ENCODE measurements around the gene KRTAP19-8. TPM values are rescaled to one million over a fixed set of nuclear protein-coding genes. Genes with fewer than 3 reads are reported as not detected.

Gene KRTAP19-8
- total RNA-seq, 5 donors from 2014 or later (not counting 1 experiment from before 2014, with no cell fraction given): not detected

- H3K4me1 Mint-ChIP-seq: no peaks in the 10 kb centered on the region
- peaks cover under 1 to 27% of the 10 kb centered on the region in 2 donors for H3K27me3 Mint-ChIP-seq
- ATAC-seq (replicated peaks in 1 of 4): no peak
- H3K9me3 Mint-ChIP-seq: no peaks in the 10 kb centered on the region
- ChIA-PET CTCF (no interaction called here), POLR2A (no interaction called here)
- H3K4me3 ChIP-seq (ENCODE audit: control insufficient read depth in 1 of 2, extremely low read depth in 1 of 2, low read length in 1 of 2): no peak overlapping the region
- H3K36me3 ChIP-seq (ENCODE audit: control insufficient read depth in 2 of 2, extremely low read depth in 1 of 2, insufficient read depth in 1 of 2, low read length in 1 of 2): no peaks in the 10 kb centered on the region
- DNase-seq: no peak
- H3K27ac ChIP-seq (ENCODE audit: low read length): no peak overlapping the region
- WGBS (ENCODE audit: insufficient coverage): no CpG with 5 or more reads among the region's 1 CpG
- H3K27ac Mint-ChIP-seq: no peak overlapping the region
- no peak overlapping the region for H3K4me3 Mint-ChIP-seq
- peaks cover 0 to 5% of the 10 kb centered on the region in 2 experiments for H3K27me3 ChIP-seq (replicated peaks in 1 of 2; ENCODE audit: control insufficient read depth in 2 of 2, extremely low read depth in 1 of 2, insufficient read depth in 2 of 2, low read length in 1 of 2)
- H3K36me3 Mint-ChIP-seq: no peaks in the 10 kb centered on the region
- H3K4me1 ChIP-seq (ENCODE audit: control insufficient read depth in 1 of 2, extremely low read depth in 1 of 2, insufficient read depth in 2 of 2, low read length in 2 of 2): no peaks in the 10 kb centered on the region
- H3K9me3 ChIP-seq: no peaks in the 10 kb centered on the region
Measured at GRCh38 chr21:31042080-31042464, 3.8 kb upstream of the KRTAP19-8 start.

DNA sequence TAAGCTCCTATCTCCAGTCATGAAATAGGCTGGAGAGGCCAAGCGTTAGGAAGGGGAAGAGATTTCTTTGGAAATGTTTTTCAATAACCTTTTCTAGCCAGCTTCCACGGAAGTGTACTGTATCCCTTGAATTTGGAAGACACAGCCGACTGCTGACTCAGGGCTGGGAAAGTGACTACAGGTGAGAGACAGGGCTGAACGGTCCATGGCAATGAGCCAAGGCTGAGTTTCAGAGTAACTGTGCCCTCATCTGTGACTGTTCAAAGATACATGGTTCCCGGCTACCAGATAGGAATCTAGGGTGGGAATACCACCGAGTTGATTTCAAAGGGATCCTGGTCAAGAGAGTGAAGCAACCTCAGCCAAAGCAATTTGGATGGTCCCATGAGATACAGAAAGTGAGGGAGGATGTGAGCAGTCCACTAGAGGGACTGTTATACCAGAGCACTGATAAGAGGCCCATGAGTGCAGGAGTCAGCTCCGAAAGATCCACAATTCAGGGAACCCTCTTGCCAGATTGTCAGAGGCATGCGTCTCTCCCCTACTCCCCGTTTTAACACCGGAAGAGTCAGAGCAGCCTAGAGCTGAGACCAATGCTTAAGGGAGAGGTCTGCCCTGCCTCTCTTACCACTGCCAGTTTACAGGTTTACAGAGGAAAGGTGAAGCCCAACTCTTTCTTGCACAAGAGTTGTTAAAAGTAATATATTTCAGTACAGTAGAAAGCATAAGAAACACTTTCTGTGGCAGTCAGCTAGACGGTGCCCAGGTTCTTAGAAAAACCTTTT is 3.2 kb upstream of the KRTAP19-8 start:
- Histone ChIP-seq H3K27me3 (replicated peaks in 1 of 2; ENCODE audit: control insufficient read depth in 2 of 2, extremely low read depth in 1 of 2, insufficient read depth in 2 of 2, low read length in 1 of 2) (peaks cover 0 to 4% of the 10 kb centered on the region in 2 experiments), H3K36me3 (ENCODE audit: control insufficient read depth in 2 of 2, extremely low read depth in 1 of 2, insufficient read depth in 1 of 2, low read length in 1 of 2) (no peaks in the 10 kb centered on the region), H3K4me3 (ENCODE audit: control insufficient read depth in 1 of 2, extremely low read depth in 1 of 2, low read length in 1 of 2) (no peak overlapping the region), H3K27ac (ENCODE audit: low read length) (no peak overlapping the region), H3K9me3 (no peaks in the 10 kb centered on the region), H3K4me1 (ENCODE audit: control insufficient read depth in 1 of 2, extremely low read depth in 1 of 2, insufficient read depth in 2 of 2, low read length in 2 of 2) (no peaks in the 10 kb centered on the region)
- no peaks in the 10 kb centered on the region for H3K9me3 Mint-ChIP-seq
- H3K27me3 Mint-ChIP-seq: peaks cover 2 to 25% of the 10 kb centered on the region in 2 donors
- WGBS (ENCODE audit: insufficient coverage): 85% methylated on average over 9 of the region's 11 CpGs
- DNase-seq (no peak), ATAC-seq (replicated peaks in 1 of 4) (no peak)
- ChIA-PET CTCF (no interaction called here), POLR2A (no interaction called here)
- H3K4me1 Mint-ChIP-seq: no peaks in the 10 kb centered on the region
- H3K27ac Mint-ChIP-seq: no peak overlapping the region
- no peaks in the 10 kb centered on the region for H3K36me3 Mint-ChIP-seq
- no peak overlapping the region for H3K4me3 Mint-ChIP-seq

DNA sequence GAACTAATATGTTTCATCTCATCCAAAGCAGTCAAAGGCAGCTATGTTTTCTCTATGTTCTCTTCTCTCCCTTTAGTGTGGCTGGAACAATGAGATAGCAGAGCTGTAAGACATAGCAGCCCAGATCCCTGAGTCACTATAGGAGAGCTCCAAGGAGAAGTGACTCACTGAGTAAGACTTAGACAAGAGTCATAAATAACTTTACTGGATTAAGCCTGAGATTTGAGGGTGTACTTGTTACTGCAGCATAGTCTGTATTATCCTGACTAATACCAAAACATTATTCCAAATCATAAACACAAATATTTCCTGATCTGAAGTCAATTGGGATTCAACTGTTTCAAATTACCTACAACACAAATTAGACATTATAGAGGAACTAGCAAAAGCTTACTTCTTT is 3.9 kb downstream of the KRTAP19-8 start:
- Histone ChIP-seq H3K36me3 (ENCODE audit: control insufficient read depth in 2 of 2, extremely low read depth in 1 of 2, insufficient read depth in 1 of 2, low read length in 1 of 2) (no peaks in the 10 kb centered on the region), H3K27ac (ENCODE audit: low read length) (no peak overlapping the region), H3K9me3 (no peaks in the 10 kb centered on the region), H3K4me3 (ENCODE audit: control insufficient read depth in 1 of 2, extremely low read depth in 1 of 2, low read length in 1 of 2) (no peak overlapping the region), H3K4me1 (ENCODE audit: control insufficient read depth in 1 of 2, extremely low read depth in 1 of 2, insufficient read depth in 2 of 2, low read length in 2 of 2) (no peaks in the 10 kb centered on the region), H3K27me3 (replicated peaks in 1 of 2; ENCODE audit: control insufficient read depth in 2 of 2, extremely low read depth in 1 of 2, insufficient read depth in 2 of 2, low read length in 1 of 2) (peaks cover 0 to 4% of the 10 kb centered on the region in 2 experiments)
- CTCF ChIA-PET: no interaction called here
- Mint-ChIP-seq H3K27ac (no peak overlapping the region), H3K9me3 (peaks cover 0 to 6% (median 0%) of the 10 kb centered on the region in 3 donors), H3K4me1 (no peaks in the 10 kb centered on the region), H3K4me3 (no peak overlapping the region), H3K36me3 (no peaks in the 10 kb centered on the region), H3K27me3 (peaks cover 4 to 25% of the 10 kb centered on the region in 2 donors)
- ATAC-seq (replicated peaks in 1 of 4) (no peak), DNase-seq (no peak)
- POLR2A ChIA-PET: no interaction called here

DNA sequence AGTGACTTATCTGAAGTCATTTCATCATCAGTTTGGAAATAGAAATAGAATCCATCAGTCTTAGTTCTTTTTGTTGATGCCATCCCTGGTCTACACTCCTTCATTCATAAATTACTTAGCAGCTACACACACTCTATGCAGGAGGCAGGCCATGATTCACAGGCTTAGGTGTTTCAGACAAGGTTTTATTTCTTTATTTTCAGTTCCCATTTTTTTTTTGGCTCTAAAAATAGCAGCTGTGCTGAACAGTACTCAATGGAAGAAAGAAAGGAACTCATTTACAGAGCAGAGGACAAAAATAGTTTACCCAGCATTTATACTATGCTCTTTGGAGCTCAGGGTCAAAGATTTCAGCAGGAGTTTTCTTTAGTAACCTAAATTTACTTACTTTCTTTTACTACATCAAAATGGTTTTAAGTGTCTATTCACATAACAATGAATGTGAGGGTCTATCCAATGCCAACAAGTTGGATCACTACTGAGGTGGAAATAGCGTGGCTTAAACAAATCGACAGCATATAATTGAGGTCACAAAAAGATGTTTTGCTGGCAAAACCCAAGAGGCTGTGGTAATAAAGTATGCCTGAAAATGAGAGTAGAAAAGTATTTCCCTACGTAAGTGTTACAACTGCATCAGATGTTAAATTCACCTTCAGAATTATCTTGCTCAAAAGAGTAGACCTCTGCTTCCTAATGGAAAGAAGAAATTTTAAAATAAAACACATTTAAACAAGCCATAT is 7.7 kb downstream of the KRTAP19-8 start:
- Mint-ChIP-seq H3K27ac (no peak overlapping the region), H3K9me3 (peaks cover 0 to 6% (median 0%) of the 10 kb centered on the region in 3 donors), H3K4me3 (no peak overlapping the region), H3K4me1 (no peaks in the 10 kb centered on the region), H3K27me3 (peaks cover 3 to 10% of the 10 kb centered on the region in 2 donors), H3K36me3 (no peaks in the 10 kb centered on the region)
- 60% methylated on average over 1 of the region's 3 CpGs for WGBS (ENCODE audit: insufficient coverage)
- Histone ChIP-seq H3K27ac (ENCODE audit: low read length) (no peak overlapping the region), H3K36me3 (ENCODE audit: control insufficient read depth in 2 of 2, extremely low read depth in 1 of 2, insufficient read depth in 1 of 2, low read length in 1 of 2) (no peaks in the 10 kb centered on the region), H3K4me3 (ENCODE audit: control insufficient read depth in 1 of 2, extremely low read depth in 1 of 2, low read length in 1 of 2) (no peak overlapping the region), H3K27me3 (replicated peaks in 1 of 2; ENCODE audit: control insufficient read depth in 2 of 2, extremely low read depth in 1 of 2, insufficient read depth in 2 of 2, low read length in 1 of 2) (no peaks in the 10 kb centered on the region), H3K4me1 (ENCODE audit: control insufficient read depth in 1 of 2, extremely low read depth in 1 of 2, insufficient read depth in 2 of 2, low read length in 2 of 2) (no peaks in the 10 kb centered on the region), H3K9me3 (no peaks in the 10 kb centered on the region)
- no peak for DNase-seq
- CTCF ChIA-PET: no interaction called here
- no peak for ATAC-seq (replicated peaks in 1 of 4)
- POLR2A ChIA-PET: no interaction called here

DNA sequence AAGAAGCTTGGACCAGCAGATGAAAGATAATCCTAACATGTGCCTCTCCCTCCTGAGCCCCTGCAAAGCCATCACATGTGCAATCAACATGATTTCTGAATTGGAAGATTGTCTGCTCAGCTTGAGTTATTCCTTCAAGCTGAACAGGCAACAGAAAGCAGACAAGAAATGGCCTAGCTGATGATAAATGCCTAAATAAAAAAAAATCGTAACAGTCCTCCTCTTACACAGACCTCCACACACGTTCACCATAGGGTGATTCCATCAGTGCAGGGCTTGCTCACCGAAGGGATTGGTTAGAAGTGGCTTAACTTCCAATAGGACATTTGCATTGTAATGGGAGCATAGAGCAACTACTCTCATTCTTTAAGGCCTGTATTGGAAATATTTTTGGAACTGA is 14.6 kb downstream of the KRTAP19-8 start:
- Histone ChIP-seq H3K9me3 (no peaks in the 10 kb centered on the region), H3K27me3 (replicated peaks in 1 of 2; ENCODE audit: control insufficient read depth in 2 of 2, extremely low read depth in 1 of 2, insufficient read depth in 2 of 2, low read length in 1 of 2) (peaks cover 0 to 3% of the 10 kb centered on the region in 2 experiments), H3K36me3 (ENCODE audit: control insufficient read depth in 2 of 2, extremely low read depth in 1 of 2, insufficient read depth in 1 of 2, low read length in 1 of 2) (no peaks in the 10 kb centered on the region), H3K27ac (ENCODE audit: low read length) (no peak overlapping the region), H3K4me1 (ENCODE audit: control insufficient read depth in 1 of 2, extremely low read depth in 1 of 2, insufficient read depth in 2 of 2, low read length in 2 of 2) (no peaks in the 10 kb centered on the region), H3K4me3 (ENCODE audit: control insufficient read depth in 1 of 2, extremely low read depth in 1 of 2, low read length in 1 of 2) (no peak overlapping the region)
- ATAC-seq (replicated peaks in 1 of 4) (no peak), DNase-seq (no peak)
- POLR2A ChIA-PET: no interaction called here
- WGBS (ENCODE audit: insufficient coverage): no CpG with 5 or more reads among the region's 3 CpGs
- Mint-ChIP-seq H3K36me3 (no peaks in the 10 kb centered on the region), H3K27ac (no peak overlapping the region), H3K27me3 (peaks cover 17 to 36% of the 10 kb centered on the region in 2 donors), H3K9me3 (no peaks in the 10 kb centered on the region), H3K4me3 (no peak overlapping the region), H3K4me1 (peaks cover 0 to 2% (median 2%) of the 10 kb centered on the region in 3 donors)
- CTCF ChIA-PET: no interaction called here

DNA sequence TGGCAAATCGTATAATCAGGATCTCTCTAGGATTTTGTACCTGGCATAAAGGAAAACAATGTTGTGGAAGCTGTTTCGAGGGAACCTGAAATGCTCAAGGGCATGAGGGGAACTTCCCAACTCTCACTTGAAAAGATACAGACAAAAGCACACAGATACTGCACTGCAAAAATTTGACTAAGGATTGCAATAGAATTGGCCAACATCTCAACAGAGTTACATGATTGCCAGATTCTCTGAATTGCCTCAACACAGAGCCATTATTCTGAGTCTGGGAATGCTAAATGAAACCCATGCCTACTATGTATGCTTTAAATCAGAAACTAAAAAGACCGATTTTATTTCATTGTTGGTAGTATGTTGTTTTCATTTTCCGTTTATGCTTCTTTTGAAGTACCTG is 16.0 kb downstream of the KRTAP19-8 start:
- ChIA-PET POLR2A (interaction anchor here in 1 of 2 donors (0.6 kb wide), 1 partner anchor 532 kb away, joined by 3 read pairs; no protein-coding TSS in a partner anchor), CTCF (interaction anchor here in 1 of 2 donors (0.6 kb wide), 1 partner anchor 769 kb away, joined by 3 read pairs; no protein-coding TSS in a partner anchor)
- H3K36me3 Mint-ChIP-seq: no peaks in the 10 kb centered on the region
- H3K9me3 Mint-ChIP-seq: no peaks in the 10 kb centered on the region
- H3K27me3 Mint-ChIP-seq: peaks cover 17 to 34% of the 10 kb centered on the region in 2 donors
- no peak overlapping the region for H3K27ac Mint-ChIP-seq
- H3K36me3 ChIP-seq (ENCODE audit: control insufficient read depth in 2 of 2, extremely low read depth in 1 of 2, insufficient read depth in 1 of 2, low read length in 1 of 2): no peaks in the 10 kb centered on the region
- H3K27ac ChIP-seq (ENCODE audit: low read length): no peak overlapping the region
- no peak for DNase-seq
- H3K9me3 ChIP-seq: no peaks in the 10 kb centered on the region
- H3K4me3 ChIP-seq (ENCODE audit: control insufficient read depth in 1 of 2, extremely low read depth in 1 of 2, low read length in 1 of 2): no peak overlapping the region
- H3K4me3 Mint-ChIP-seq: no peak overlapping the region
- peaks cover 0 to 2% (median 2%) of the 10 kb centered on the region in 3 donors for H3K4me1 Mint-ChIP-seq
- no peaks in the 10 kb centered on the region for H3K4me1 ChIP-seq (ENCODE audit: control insufficient read depth in 1 of 2, extremely low read depth in 1 of 2, insufficient read depth in 2 of 2, low read length in 2 of 2)
- H3K27me3 ChIP-seq (replicated peaks in 1 of 2; ENCODE audit: control insufficient read depth in 2 of 2, extremely low read depth in 1 of 2, insufficient read depth in 2 of 2, low read length in 1 of 2): peaks cover 0 to 3% of the 10 kb centered on the region in 2 experiments
- ATAC-seq (replicated peaks in 1 of 4): no peak
- WGBS (ENCODE audit: insufficient coverage): no CpG with 5 or more reads among the region's 4 CpGs

Data from T-cell (primary cell).